GM19099 (cell line): ENCODE data around the gene KCNC3.

Experiments
- POLR2A ChIP-seq: IDR thresholded peaks from 3 replicates; pipeline ENCODE4 v1.6.1; 2011; ENCODE audit warnings: low read depth; ENCODE audit not compliant: insufficient read length; ENCODE audit errors: extremely low read depth

Gene KCNC3

GRCh38 chr19:50280983-50281382 is 48.2 kb downstream of the KCNC3 start:
- TF ChIP-seq POLR2A: no peak

DNA sequence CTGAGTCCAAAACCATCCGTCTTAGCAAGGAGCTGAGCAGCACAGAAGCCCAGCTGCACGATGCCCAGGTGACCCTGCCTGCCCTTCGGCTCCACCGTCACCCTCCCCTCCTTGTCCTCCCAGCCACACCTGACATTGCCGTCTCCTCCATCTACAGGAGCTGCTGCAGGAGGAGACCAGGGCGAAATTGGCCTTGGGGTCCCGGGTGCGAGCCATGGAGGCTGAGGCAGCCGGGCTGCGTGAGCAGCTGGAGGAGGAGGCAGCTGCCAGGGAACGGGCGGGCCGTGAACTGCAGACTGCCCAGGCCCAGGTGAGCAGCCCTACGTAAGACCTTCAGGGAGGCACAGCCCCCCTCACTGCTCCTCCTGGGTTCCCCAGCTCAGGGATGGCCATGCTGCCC is 49.1 kb downstream of the KCNC3 start:
- no peak for TF ChIP-seq POLR2A

- no peak for TF ChIP-seq POLR2A
Measured at GRCh38 chr19:50277966-50278580, 51.1 kb downstream of the KCNC3 start.

DNA sequence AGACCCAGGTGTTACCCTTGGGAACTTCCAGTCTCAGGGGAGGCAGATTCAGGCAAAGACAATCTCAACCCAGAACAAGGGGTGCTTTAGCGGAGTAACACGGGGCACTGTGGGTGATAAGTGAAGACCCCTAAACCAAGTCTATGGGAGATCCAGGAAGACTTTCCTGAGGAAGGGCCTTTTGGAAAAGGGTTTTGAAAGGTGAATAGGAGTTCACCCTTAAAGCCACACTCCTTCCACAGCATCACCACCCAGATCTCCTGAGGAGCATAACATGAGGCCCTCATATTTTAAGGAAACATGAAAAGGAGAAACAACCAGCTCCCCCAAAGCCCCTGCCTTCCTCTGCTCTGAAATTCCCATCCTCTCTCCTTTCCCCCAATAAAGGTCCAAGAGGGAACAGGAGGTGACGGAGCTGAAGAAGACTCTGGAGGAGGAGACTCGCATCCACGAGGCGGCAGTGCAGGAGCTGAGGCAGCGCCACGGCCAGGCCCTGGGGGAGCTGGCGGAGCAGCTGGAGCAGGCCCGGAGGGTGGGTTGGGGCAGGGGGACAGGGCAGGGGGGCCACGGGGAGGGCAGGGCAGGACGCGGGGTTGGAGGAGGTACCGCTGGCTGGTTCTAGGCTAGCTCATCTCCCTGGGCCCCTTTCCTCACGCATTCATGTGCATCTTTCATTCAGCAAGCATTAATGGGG is 52.7 kb downstream of the KCNC3 start:
- no peak for TF ChIP-seq POLR2A

DNA sequence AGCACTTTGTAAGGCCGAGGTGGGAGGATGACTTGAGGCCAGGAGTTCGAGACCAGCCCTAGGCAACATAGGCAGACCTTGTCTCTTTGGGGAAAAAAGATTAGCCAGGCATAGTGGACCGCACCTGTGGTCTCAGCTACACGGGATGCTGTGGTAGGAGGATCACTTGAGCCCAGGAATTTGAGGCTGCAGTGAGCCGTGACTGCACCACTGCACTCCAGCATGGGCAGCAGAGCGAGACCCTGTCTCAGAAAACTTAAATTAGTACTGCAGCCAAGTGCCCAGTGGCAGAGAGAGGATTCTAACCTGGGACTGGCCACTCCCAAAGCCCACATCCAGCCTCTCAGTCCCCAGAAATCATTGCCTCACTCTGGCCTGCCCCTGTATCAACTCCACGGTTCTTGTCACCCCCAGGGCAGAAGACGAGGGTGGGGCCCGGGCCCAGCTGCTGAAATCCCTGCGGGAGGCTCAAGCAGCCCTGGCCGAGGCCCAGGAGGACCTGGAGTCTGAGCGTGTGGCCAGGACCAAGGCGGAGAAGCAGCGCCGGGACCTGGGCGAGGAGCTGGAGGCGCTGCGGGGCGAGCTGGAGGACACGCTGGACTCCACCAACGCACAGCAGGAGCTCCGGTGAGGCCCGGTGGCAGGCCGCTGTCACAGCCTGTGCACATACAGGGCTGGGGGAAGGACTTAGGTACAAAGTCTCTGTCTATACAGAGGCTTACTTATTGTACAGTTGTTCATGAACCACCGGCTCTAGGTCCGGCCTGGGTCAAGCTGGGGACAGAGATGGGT is 53.4 kb downstream of the KCNC3 start:
- TF ChIP-seq POLR2A: no peak

- TF ChIP-seq POLR2A: no peak
Measured at GRCh38 chr19:50273821-50274220, 55.4 kb downstream of the KCNC3 start.

DNA sequence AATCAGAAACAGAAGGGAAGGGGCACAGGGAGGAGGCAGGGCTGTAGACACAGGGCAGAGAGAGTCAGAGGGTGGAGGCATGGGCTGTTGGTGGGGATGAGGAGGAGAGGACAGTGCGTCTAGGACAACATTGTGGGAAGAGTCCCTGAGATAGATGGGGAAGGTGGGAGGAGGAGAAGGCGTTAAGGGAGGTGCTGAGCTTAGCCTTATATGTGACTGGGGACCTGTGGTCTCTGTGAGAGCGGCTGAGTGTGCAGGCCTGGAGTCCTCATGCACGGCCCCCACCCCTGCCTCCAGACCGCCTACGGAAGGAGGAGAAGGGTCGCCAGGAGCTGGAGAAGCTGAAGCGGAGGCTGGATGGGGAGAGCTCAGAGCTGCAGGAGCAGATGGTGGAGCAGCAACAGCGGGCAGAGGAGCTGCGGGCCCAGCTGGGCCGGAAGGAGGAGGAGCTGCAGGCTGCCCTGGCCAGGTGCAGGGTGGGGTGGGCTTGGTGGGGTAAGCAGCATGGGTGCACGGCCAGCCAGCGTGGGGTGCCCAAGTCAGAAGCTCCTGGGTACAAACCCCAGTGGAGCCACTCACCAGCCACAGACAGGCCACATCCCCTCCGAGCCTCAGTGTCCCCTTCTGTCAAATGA is 56.8 kb downstream of the KCNC3 start:
- TF ChIP-seq POLR2A: no peak

- no peak for TF ChIP-seq POLR2A
Measured at GRCh38 chr19:50269653-50270052, 59.5 kb downstream of the KCNC3 start.

GRCh38 chr19:50268501-50268900 is 60.7 kb downstream of the KCNC3 start:
- TF ChIP-seq POLR2A: no peak

DNA sequence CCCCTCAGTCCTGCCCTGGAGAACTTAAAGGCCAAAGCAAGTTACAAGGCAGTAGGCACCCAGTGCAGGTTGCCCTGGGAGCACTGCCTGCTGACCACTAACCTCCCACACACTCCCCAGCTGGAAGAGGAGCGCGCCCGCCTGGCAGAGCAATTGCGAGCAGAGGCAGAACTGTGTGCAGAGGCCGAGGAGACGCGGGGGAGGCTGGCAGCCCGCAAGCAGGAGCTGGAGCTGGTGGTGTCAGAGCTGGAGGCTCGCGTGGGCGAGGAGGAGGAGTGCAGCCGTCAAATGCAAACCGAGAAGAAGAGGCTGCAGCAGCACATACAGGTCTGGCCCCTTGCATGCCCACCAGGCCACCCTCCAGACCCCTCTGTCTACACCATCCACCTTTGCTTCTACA is 61.1 kb downstream of the KCNC3 start:
- no peak for TF ChIP-seq POLR2A

DNA sequence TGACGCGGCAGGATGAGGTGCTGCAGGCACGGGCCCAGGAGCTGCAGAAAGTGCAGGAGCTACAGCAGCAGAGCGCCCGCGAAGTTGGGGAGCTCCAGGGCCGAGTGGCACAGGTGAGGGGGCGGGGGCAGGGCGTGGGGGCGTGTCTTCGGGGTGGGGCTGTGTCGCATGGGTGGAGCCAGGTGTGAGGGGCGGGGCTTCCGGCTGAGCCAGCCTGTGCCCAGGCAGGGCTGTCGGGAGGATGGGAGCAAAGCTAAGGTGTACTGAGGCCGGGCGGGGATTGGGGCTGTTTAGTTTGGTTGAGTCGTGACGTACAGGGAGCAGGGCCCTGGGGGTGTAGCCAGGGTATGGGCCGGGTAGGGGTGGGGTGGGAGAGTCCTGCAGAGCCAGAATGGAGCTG is 62.3 kb downstream of the KCNC3 start:
- no peak for TF ChIP-seq POLR2A

DNA sequence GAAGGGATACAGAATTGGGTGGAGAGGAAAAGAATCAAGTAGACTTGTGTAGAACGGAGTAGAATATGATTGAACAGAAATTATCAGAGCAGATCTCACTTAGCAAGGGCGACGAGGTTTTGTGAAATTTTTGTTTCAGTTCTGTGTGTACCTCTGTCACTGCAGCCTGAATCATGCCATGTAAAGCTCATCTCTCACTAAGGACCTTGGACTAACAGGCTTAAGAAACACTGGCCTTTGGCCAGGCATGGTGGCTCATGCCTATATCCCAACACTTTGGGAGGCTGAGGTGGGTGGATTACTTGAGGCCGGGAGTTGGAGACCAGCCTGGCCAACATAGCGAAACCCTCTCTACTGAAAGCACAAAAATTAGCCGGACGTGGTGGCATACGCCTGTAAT is 63.1 kb downstream of the KCNC3 start:
- TF ChIP-seq POLR2A: no peak

DNA sequence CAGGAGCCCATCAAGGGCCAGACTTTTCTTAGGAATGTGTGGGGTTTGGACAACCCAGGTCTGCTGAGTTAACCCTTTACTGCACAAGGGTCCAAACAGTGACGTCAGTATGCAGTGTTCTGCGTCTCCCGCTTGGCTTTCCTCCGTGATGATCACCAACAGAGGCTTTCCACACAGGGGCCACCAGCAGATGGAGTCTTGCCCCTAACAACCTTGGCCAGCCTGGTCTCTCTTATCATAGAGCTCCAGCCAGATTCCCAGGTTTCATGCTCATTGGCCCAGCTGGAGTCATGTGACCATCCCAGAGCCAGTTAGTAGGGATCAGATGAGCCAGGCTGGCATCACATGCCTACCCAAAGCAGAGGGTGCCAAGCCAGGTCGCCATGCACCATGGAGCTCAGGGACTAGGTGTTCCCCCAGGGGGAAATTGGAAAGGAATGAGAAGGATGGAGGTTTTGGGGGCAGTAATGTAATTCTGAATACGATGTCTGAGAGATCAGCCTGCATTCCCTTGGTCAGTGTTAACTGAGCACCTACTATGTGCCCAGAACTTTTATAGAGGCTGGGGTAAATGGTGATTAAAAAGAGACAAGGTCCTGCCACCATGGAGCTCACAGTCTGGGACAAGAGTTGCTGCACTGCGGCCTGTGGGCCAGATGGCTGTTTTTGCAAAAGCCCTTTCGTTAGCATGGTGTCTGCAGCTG is 64.5 kb downstream of the KCNC3 start:
- no peak for TF ChIP-seq POLR2A

GRCh38 chr19:50263176-50263575 is 66.0 kb downstream of the KCNC3 start:
- no peak for TF ChIP-seq POLR2A
